Upper lobe of left lung (tissue), 6 donors: Measurements from ENCODE around the gene FLNB. TPM values are rescaled to one million over a fixed set of nuclear protein-coding genes. Genes with fewer than 3 reads are reported as not detected.
"Not testable (repeated sequence)": the region's sequence is repeated elsewhere in the genome, so short reads cannot be mapped to it uniquely, and the experiment has no call there.

Source experiments
- ATAC-seq, 2 donors: fragments of 200-7000 bp; cut with Tn5 transposase; one replicate each; pipeline ENCODE4 v1.9.1; 2022; ENCODE audit warnings: mild to moderate bottlenecking in 2 of 2, moderate library complexity in 2 of 2; ENCODE audit not compliant: low FRiP score in 2 of 2
- DNase-seq, 2 donors: peaks; one replicate each; pipeline ENCODE4 v3.0.0-alpha.2; 2019 to 2020
- H3K27ac ChIP-seq, 4 donors: fragments of 200-600 bp; sonication (generic); one replicate each; pipeline ENCODE4 v1.5.1; 2016 to 2019
- H3K27me3 ChIP-seq, 4 donors: fragments of 200-600 bp; sonication (generic); one replicate each; pipeline ENCODE4 v1.5.1; 2017 to 2019
- H3K36me3 ChIP-seq, 4 donors: fragments of 200-600 bp; sonication (generic); one replicate each; pipeline ENCODE4 v1.5.1; 2016 to 2019
- H3K4me1 ChIP-seq, 4 donors: fragments of 200-600 bp; sonication (generic); one replicate each; pipeline ENCODE4 v1.5.1; 2018 to 2019
- H3K4me3 ChIP-seq, 4 donors: fragments of 200-600 bp; sonication (generic); one replicate each; pipeline ENCODE4 v1.5.1; 2017 to 2019; ENCODE audit warnings: mild to moderate bottlenecking in 2 of 4, moderate library complexity in 1 of 4
- H3K9me3 ChIP-seq, 4 donors: fragments of 200-600 bp; sonication (generic); one replicate each; pipeline ENCODE4 v1.5.1; 2018 to 2019
- CTCF ChIP-seq, 6 experiments: fragments of 450-650 bp in 4 of 6; fragments of 200-600 bp in 2 of 6; sonication (generic) in 2 of 6; IDR thresholded peaks; one replicate each; pipeline ENCODE4 v1.5.1; 2016 to 2019; ENCODE audit warnings: antibody characterized with exemption in 6 of 6
- EP300 ChIP-seq, 4 donors: sonication (generic); formaldehyde crosslinking; IDR thresholded peaks; one replicate each; pipeline ENCODE4 v1.5.1; 2017; ENCODE audit warnings: antibody characterized with exemption in 4 of 4, control low read depth in 2 of 4
- POLR2A ChIP-seq, 4 donors: fragments of 450-650 bp; IDR thresholded peaks; one replicate each; pipeline ENCODE4 v1.5.1; 2016 to 2017; ENCODE audit warnings: antibody characterized with exemption in 4 of 4, mild to moderate bottlenecking in 2 of 4
- POLR2AphosphoS5 ChIP-seq, 2 donors: sonication (generic); formaldehyde crosslinking; IDR thresholded peaks; one replicate each; pipeline ENCODE4 v1.5.1; 2017; ENCODE audit warnings: antibody characterized with exemption in 2 of 2
- WGBS, 2 donors: methylation state at CpG; one replicate each; pipeline ENCODE4 v1.1.5; 2017 to 2018; 5-methylcytosine and 5-hydroxymethylcytosine counted together
- total RNA-seq, 6 donors: library from RNA; depleted of rRNA in 4 of 6; stranded (reverse); fragments of >200 nt in 4 of 6; gene quantifications; one replicate each; pipeline versions ENCODE4 v1.1.0 to v1.2.1, GENCODE V29; 2016 to 2021
- donor health status: DM: no; HTN: no; CAD: no; lungs with moderate emphysema.
- donor health status: DM: no; HTN: yes; CAD: no; lungs with severe emphysema.

The FLNB gene
- total RNA-seq, 6 donors from 2014 or later: 101 to 193 (median 127) TPM

- 96 to 98% methylated on average over 4 of the region's 4 CpGs for WGBS, 2 donors
- Histone ChIP-seq H3K9me3 (no peaks in the 10 kb centered on the region), H3K4me3 (no peak overlapping the region), H3K27me3 (no peaks in the 10 kb centered on the region), H3K36me3 (no peaks in the 10 kb centered on the region), H3K4me1 (peaks cover 25 to 39% (median 32%) of the 10 kb centered on the region in 4 donors), H3K27ac (no peak overlapping the region)
- TF ChIP-seq CTCF (IDR thresholded peaks at IDR 0.05): no peak
- TF ChIP-seq POLR2AphosphoS5 (IDR thresholded peaks at IDR 0.05): no peak
- TF ChIP-seq EP300 (IDR thresholded peaks at IDR 0.05): no peak
- TF ChIP-seq POLR2A (IDR thresholded peaks at IDR 0.05): no peak
- DNase-seq (no peak), ATAC-seq (no peak)
Measured at GRCh38 chr3:58055314-58055713, 47.1 kb downstream of the FLNB start.

GRCh38 chr3:58055891-58056290 is 47.7 kb downstream of the FLNB start:
- 94 to 97% methylated on average over 5 of the region's 5 CpGs for WGBS, 2 donors
- H3K4me1 ChIP-seq: peaks cover 25 to 33% (median 29%) of the 10 kb centered on the region in 4 donors
- DNase-seq, H3K27ac ChIP-seq, H3K9me3 ChIP-seq, H3K27me3 ChIP-seq, ATAC-seq, H3K4me3 ChIP-seq, H3K36me3 ChIP-seq: not testable (repeated sequence)

- Histone ChIP-seq H3K4me3 (no peak overlapping the region), H3K27ac (peak overlapping the region in 1 of 4 donors; percentile 0), H3K36me3 (no peaks in the 10 kb centered on the region), H3K4me1 (peaks cover 7 to 18% (median 12%) of the 10 kb centered on the region in 4 donors), H3K9me3 (no peaks in the 10 kb centered on the region), H3K27me3 (no peaks in the 10 kb centered on the region)
- DNase-seq: no peak
- ATAC-seq: peak in 1 of 2 donors; percentile 42
- no peak for TF ChIP-seq EP300 (IDR thresholded peaks at IDR 0.05)
- TF ChIP-seq POLR2A (IDR thresholded peaks at IDR 0.05): no peak
- TF ChIP-seq POLR2AphosphoS5 (IDR thresholded peaks at IDR 0.05): no peak
- WGBS, 2 donors: 66 to 76% methylated on average over 8 of the region's 8 CpGs
Measured at GRCh38 chr3:58058361-58059263, 50.4 kb downstream of the FLNB start.

GRCh38 chr3:58059349-58060321 is 51.4 kb downstream of the FLNB start:
- ATAC-seq: peak; percentile 53 to 71
- Histone ChIP-seq H3K36me3 (no peaks in the 10 kb centered on the region), H3K27me3 (no peaks in the 10 kb centered on the region), H3K9me3 (no peaks in the 10 kb centered on the region), H3K4me3 (no peak overlapping the region), H3K27ac (peak overlapping the region in 2 of 4 donors; percentile 0 to 36), H3K4me1 (peaks cover 7 to 18% (median 12%) of the 10 kb centered on the region in 4 donors)
- DNase-seq: no peak
- TF ChIP-seq EP300 (IDR thresholded peaks at IDR 0.05) (peak in 1 of 4 donors; percentile 29), POLR2AphosphoS5 (IDR thresholded peaks at IDR 0.05) (peak in 1 of 2 donors; percentile 37), POLR2A (IDR thresholded peaks at IDR 0.05) (no peak), CTCF (IDR thresholded peaks at IDR 0.05) (no peak)
- 46 to 57% methylated on average over 15 of the region's 15 CpGs for WGBS, 2 donors

GRCh38 chr3:58062472-58062871 is 54.2 kb downstream of the FLNB start:
- ATAC-seq (peak in 1 of 2 donors; percentile 73), DNase-seq (no peak)
- no peaks in the 10 kb centered on the region for H3K27me3 ChIP-seq
- no peak overlapping the region for H3K27ac ChIP-seq
- peaks cover 7 to 18% (median 12%) of the 10 kb centered on the region in 4 donors for H3K4me1 ChIP-seq
- no peaks in the 10 kb centered on the region for H3K36me3 ChIP-seq
- WGBS, 2 donors: 76 to 85% methylated on average over 4 to 5 of the region's 5 CpGs
- no peak overlapping the region for H3K4me3 ChIP-seq
- TF ChIP-seq POLR2AphosphoS5 (IDR thresholded peaks at IDR 0.05): no peak
- H3K9me3 ChIP-seq: no peaks in the 10 kb centered on the region
